ENCODE measurements around the gene GRIK3. TPM values are rescaled to one million over a fixed set of nuclear protein-coding genes. Genes with fewer than 3 reads are reported as not detected.

Gene GRIK3
- total and polyA plus RNA-seq, 2 of the 8 experiments (the other 6 are each of a cell fraction or from before 2014, with no cell fraction given), result 2.1 to 3.4 TPM

DNA sequence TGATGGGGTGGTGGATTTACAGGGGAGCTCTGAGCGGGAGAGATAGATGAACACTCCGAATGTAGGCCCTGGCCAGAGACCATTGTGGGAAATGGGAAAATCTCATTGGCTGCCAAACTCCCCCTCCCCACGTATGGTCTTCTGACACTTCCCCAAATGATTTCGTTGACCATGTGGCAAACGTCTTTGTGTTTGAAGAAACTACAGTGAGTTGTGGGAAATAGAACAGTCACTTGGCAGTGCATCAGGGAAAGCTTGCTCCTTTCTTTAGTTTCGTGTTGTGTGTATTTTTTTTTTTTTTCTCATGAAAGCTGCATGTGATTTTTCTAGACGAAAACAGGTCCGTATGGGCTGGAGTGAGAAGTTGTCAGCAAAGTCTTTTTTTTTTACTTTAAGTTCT is 25.0 kb upstream of the GRIK3 start:
- no peaks in the 10 kb centered on the region for H3K79me2 ChIP-seq (ENCODE audit: control insufficient read depth in 1 of 2, insufficient read depth in 2 of 2, low read length in 2 of 2)
- no peak overlapping the region for H3K4ac ChIP-seq (replicated peaks; ENCODE audit: insufficient read length, low read depth, low read length)
- H2BK12ac ChIP-seq (ENCODE audit: low read depth, low read length), result no peak overlapping the region; the same call in 1 of the 2 replicates
- H2AK5ac ChIP-seq (ENCODE audit: low read depth, low read length), result no peak overlapping the region
- no peak overlapping the region for H2BK20ac ChIP-seq (ENCODE audit: low read length)
- no peak overlapping the region for H3K14ac ChIP-seq (ENCODE audit: insufficient read length)
- ChIA-PET CTCF (ENCODE audit: partially characterized antibody) (interaction anchor here (1.1 kb wide), 1 partner anchor 68 kb away, joined by 3 read pairs; no protein-coding TSS in a partner anchor), POLR2A (ENCODE audit: partially characterized antibody) (no interaction called here)
- H2AFZ ChIP-seq (ENCODE audit: low read length), result no peak overlapping the region
- no peaks in the 10 kb centered on the region for H3K36me3 ChIP-seq (ENCODE audit: control insufficient read depth in 2 of 4, insufficient read depth in 4 of 4, low read length in 3 of 4)
- peaks cover 0 to 4% (median 3%) of the 10 kb centered on the region in 4 experiments; a peak in 3 of 7 replicates for H3K4me1 ChIP-seq (replicated peaks in 1 of 4; ENCODE audit: control insufficient read depth in 3 of 4, insufficient read depth in 4 of 4, low read length in 3 of 4)
- H2BK15ac ChIP-seq (ENCODE audit: low read length), result peak overlapping the region; percentile 12; the same call in 1 of the 2 replicates
- no peak overlapping the region for H4K5ac ChIP-seq (ENCODE audit: insufficient read length, low read depth, low read length)
- no peak overlapping the region for H3K9ac ChIP-seq (replicated peaks in 1 of 4; ENCODE audit: extremely low read depth in 1 of 4, low read depth in 3 of 4, low read length in 3 of 4)
- WGBS, 2 experiments (ENCODE audit: extremely low coverage in 1 of 2, insufficient coverage in 1 of 2, insufficient read length in 1 of 2, insufficient replicate concordance in 2 of 2, low coverage in 1 of 2, low lambda C conversion rate in 2 of 2, missing lambda C conversion rate in 1 of 2), result 80% methylated on average over 8 of the region's 8 CpGs; no CpG with 5 or more reads in 1 of the 2 experiments
- H3K27me3 ChIP-seq (replicated peaks in 1 of 4; ENCODE audit: control insufficient read depth in 3 of 4, extremely low read depth in 1 of 4, insufficient read depth in 3 of 4, low read length in 3 of 4), result no peaks in the 10 kb centered on the region
- no peak overlapping the region for H3K23ac ChIP-seq (ENCODE audit: insufficient read length)
- H3K18ac ChIP-seq (ENCODE audit: extremely low read depth, low read length), result no peak overlapping the region
- H3K9me3 ChIP-seq (ENCODE audit: insufficient read depth in 2 of 2, low read depth in 1 of 2, low read length in 1 of 2), result no peaks in the 10 kb centered on the region
- H4K8ac ChIP-seq (ENCODE audit: extremely low read depth, insufficient read depth, low read length), result no peak overlapping the region
- no peak for TF ChIP-seq RXRA (IDR thresholded peaks at IDR 0.05; ENCODE audit: insufficient read depth, low read depth, low read length)
- no peak for TF ChIP-seq CHD1 (IDR thresholded peaks at IDR 0.05; ENCODE audit: low read depth, low read length)
- H4K20me1 ChIP-seq (replicated peaks in 1 of 2; ENCODE audit: control insufficient read depth in 1 of 2, insufficient read depth in 2 of 2, low read length in 2 of 2), result no peaks in the 10 kb centered on the region
- DNase-seq (ENCODE audit: low read depth in 1 of 2, low spot score in 2 of 2) (no peak), FAIRE-seq (peak; percentile 52)
- no peak overlapping the region for H3K56ac ChIP-seq (replicated peaks; ENCODE audit: insufficient read length, low read depth, low read length)
- H2BK5ac ChIP-seq (ENCODE audit: low read depth, low read length), result no peak overlapping the region
- H3K27ac ChIP-seq (ENCODE audit: low read depth, low read length), result no peak overlapping the region
- no peak overlapping the region for H3K4me2 ChIP-seq (ENCODE audit: insufficient read depth in 1 of 2, low read depth in 2 of 2, low read length in 2 of 2)
- H4K91ac ChIP-seq (replicated peaks; ENCODE audit: insufficient read length, low read length), result no peak overlapping the region
- no peak overlapping the region for H3K4me3 ChIP-seq (ENCODE audit: extremely low read depth in 1 of 4, insufficient read depth in 2 of 4, low read depth in 3 of 4, low read length in 4 of 4)
- H2BK120ac ChIP-seq (replicated peaks; ENCODE audit: low read depth, low read length), result no peak overlapping the region
- no peaks in the 10 kb centered on the region for H3K79me1 ChIP-seq (ENCODE audit: low read depth, low read length)
- H3K23me2 ChIP-seq (ENCODE audit: low read depth, low read length), result no peaks in the 10 kb centered on the region
